Hypothalamus (tissue), 51 donors: Measurements from ENCODE around the gene ADAMTS7.
"Not testable (repeated sequence)": the region's sequence is repeated elsewhere in the genome, so short reads cannot be mapped to it uniquely, and the experiment has no call there.

ENCODE experiments used
- DNase-seq, 51 donors: peaks; one replicate each; lab custom pipeline; 2025; lab: John Stamatoyannopoulos, UW

Gene ADAMTS7

DNA sequence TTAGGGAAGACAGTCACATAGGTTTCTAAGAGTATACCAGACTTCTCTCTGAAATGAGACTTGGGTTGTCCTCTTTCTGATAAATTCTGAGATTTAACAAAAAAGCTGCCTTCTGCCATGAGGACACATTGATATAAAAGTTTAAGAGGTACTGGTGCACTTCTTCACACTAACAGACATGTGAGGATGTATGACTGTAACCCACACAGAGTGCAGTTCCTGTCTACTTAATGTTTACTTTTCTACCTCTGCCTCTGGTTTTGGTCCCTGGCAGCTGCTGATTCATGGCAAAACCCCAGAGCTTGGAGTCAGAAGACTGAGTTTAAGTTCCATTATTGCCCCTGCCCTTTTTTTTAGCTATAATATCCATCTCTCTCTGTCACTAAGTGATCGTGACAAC, 82.8 kb downstream of the ADAMTS7 start:
- DNase-seq: not testable (repeated sequence)

DNA sequence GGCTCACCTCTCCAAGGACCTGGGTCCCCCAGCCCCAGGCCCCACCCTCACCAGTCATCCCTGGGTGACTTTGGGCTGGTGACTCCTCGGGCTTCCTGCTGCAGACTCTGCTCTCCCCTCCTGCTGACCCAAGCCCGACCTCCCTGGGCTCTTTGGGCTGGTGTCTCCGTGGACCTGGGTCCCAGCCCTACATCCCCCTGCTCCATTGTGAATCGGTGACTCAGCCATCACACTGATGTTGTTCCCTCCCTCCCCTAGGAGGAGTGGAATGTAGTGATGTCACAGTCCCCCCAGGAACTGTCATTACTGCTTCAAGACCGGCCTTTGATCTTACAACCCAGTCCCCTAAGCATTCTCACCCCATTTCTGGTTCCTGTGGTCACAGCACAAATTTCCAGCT, 83.7 kb downstream of the ADAMTS7 start:
- DNase-seq: no peak

DNA sequence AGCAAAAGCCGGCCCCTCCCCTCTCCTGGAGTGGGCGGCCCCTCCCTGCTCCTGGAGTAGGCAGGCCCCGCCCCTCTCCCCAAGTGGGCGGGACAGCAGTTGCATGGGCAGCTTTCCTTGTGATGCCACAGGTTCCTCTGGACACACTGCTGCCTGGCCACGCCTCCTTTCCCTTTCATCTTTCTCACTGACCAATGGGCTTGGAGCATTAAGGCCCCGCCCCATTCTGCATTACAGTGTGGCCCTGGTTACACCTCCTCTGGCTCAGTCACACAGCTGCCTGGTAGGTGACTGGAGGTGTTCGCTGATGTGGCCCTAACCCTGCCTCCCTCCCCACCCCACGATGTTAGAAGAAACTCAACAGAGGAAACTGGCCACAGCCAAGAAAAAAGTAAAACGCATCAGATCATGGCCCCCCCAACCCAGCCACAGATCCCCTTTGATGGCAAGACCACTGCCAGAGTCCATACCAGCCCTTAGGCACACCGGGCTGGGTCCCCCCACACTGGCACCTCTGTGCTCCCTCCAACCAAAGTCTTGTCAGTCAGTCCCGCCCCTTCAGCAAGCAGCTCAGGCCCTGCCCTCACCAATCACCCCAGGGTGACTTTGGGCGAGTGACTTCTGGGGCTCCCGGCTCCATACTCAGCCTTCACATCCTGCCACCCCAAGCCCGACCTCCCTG, 84.3 kb downstream of the ADAMTS7 start:
- no peak for DNase-seq

DNA sequence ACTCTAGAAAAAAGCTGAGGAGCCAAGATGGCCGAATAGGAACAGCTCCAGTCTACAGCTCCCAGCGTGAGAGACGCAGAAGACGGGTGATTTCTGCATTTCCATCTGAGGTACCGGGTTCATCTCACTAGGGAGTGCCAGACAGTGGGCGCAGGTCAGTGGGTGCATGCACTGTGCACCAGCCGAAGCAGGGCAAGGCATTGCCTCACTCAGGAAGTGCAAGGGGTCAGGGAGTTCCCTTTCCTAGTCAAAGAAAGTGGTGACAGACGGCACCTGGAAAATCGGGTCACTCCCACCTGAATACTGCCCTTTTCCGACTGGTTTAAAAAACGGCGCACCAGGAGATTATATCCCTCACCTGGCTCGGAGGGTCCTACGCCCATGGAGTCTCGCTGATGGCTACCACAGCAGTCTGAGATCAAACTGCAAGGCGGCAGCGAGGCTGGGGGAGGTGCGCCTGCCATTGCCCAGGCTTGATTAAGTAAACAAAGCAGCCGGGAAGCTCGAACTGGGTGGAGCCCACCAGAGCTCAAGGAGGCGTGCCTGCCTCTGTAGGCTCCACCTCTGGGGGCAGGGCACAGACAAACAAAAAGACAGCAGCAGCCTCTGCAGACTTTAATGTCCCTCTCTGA, 91.3 kb downstream of the ADAMTS7 start:
- not testable (repeated sequence) for DNase-seq

DNA sequence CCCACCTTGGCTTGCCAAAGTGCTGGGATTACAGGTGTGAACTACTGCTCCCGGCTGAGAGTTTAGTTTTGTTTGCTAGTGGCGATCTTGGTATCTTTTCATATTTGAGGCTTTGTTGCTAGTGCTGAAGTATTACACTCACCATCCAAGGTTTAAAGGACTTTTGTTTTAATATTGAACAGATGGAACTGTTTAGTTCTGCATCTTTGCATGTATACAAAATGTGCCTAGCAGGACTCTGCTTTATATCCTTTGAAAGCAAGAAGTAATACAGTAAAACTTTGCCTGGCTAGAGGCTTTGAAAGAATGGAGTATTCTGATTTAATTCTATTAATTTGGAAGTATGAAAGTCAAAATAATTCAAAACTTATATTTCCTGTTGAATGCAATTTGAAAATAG, 92.4 kb downstream of the ADAMTS7 start:
- no peak for DNase-seq

DNA sequence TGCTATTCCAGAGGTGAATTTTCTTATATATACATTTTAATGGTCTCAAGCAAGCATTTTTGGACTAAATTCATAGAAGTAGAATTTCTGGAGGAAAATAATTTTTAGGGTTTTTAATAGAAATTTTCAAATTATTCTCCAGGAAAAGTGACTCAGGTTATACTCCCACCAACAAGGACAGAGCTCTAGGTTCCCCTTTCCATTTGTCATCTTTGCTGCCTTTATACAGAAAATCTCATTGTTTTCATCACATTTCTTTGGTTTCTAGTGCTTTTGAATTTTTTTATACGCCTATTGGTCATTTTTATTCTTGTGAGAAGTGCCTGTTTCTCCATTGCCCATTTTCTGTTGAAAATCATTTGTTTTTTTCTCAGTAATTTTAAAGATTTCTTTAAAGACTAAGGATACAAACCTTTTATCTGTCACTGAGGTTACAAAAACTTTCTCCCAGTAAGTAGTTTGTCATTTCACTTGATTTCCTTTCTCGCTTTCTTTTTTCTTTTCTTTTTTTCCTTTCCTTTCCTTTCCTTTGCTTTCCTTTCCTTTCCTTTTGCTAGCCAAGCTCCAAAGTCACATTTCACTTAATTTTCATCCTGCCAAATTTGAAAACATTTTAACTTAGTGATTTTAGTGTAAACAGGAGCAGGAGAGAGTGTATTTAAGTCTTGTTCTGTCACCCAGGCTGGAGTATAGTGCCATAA, 93.2 kb downstream of the ADAMTS7 start:
- no peak for DNase-seq

DNA sequence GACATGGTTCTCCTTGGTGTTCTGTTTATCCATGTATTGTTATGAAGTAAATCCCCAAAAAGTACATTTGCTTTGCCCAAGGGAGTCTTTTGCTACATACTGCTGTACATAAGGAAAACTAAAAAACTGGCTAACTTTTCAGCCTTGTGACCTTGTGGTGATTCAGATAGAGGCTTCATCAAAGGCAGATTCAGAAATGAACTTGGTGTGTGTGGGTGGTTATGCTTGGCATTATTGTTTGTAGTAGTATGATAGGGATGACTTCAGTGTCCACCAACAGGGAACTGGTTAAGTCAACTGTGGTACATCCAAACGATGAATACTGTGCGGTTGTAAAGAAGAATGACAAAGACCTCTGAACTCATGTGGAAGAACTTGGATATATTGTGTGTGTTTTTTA, 94.6 kb downstream of the ADAMTS7 start:
- DNase-seq: no peak

DNA sequence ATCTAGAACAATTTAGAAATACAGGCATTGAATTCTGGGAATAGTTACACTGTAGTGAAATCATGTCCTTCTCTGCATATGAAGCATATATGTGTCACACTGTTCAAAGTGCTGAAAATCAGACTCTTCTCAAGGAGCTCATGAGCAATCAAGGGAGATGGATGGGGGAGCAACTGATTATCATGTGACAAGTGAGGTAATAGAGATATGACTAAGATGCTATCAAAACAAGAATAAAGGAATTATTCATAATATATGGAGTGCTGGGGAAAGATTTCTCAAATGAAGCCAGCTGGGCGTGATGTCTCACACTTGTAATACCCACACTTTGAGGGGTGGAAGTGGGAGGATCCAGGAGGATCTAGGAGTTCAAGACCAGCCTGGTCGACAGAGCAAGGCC, 95.3 kb downstream of the ADAMTS7 start:
- DNase-seq: no peak

DNA sequence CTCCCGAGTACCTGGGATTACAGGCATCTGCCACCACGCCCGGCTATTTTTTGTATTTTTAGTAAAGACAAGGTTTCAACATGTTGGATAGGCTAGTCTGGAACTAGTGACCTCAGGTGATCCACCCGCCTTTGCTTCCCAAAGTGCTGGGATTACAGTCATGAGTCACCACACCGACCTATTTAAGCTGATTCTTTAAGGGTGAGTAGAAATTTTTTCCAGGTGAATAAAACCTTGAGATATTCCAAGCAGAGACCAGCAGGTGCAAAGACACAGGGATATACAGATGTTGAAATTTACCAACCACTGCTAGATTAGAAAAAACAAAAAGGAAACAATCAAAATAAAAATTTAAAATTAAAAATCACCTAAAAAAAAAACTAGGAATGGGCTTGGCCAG, 95.8 kb downstream of the ADAMTS7 start:
- DNase-seq: no peak

DNA sequence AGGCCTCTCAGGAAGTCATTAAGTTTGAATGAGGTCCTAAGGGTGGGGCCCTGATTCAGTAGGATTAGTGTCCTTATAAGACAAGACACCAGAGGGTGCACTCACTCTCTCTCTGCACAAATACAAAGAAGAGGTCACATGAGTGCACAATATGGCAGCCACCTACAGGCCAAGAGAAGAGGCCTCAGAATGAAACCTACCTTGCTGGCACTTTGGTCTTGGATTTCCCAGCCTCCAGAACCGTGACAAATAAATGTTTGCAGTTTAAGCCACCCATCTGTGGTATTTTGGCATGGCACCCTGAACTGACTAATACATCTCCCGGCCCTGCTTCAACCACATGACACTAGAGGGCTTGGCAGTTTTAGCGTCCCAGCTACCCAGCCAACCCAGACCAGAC, 96.4 kb downstream of the ADAMTS7 start:
- DNase-seq: no peak

DNA sequence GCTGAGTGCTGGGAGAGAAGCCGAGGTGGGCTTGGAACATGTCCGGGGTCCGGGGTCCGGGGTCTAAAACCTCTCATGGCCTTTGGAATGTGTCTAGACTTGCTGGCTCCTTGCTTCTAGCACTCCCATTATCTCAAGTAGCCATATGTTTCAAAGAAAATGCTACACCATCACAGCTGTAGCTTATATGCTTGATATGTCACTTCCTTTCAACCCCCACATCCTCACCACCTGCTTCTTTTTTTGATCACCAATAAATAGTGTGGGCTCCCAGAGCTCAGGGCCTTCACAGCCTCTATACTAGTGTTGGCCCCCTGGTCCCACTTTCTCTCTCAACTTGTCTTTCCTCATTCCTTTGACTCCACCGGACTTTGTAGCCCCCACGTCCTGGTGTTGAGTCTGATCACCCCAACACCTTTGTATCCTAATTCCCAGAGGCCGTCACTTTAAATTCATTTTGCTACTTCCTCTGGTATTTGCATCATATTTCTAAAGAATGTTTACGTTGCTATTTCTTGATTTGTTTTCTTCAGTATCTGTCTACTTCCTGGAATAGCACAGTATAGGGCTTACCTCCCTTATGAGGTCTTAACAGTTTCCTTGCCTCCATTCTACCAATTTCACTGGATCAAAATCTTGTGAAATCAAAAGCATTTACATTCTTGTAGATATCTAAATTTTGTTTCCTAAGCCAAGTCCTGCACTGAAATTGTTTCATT, 98.3 kb downstream of the ADAMTS7 start:
- no peak for DNase-seq

DNA sequence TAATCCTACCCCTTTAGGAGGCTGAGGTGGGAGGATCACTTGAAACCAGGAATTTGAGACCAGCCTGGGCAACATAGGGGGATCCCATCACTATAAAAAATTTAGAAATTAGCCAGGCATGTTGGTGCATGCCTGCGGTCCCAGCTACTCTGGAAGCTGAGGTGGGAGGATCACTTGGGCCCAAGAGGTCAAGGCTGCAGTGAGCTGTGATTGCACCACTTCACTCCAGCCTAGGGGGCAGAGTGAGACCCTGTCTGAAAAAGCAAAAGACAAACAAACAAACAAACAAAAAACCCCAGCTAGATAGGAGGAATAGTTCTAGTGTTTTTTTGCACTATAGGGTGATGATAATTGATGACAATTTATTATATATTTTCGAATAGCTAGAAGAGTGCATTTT, 99.6 kb downstream of the ADAMTS7 start:
- DNase-seq: no peak

DNA sequence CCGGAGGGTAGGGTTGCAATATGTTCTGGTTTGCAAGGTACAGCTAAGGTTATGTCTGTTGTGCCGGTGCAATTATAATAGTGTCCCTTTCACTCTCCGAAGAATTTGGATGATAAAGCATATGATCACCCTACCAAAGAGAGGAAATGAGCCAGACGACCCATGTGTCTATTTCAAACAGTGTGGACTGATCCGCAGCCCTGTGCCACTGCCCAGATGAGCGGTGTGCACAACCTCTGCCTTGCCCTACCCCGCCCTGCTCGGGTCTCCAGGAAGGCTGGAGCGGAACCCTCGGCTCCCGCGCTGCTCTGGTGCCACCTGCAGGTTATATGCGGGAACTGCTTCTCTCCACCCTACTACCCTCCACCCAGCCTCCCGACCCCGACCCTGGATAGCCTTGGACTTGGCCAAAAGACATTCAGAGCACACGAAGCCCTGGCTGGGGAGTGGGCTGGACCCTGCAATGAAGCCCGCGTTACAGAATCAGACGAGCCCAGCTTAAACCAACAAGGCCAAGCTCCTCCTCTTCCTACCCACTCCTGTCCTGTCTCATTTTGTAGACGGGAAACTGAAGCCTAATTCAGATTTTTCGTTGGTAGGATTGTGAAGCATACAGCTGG, 101.9 kb downstream of the ADAMTS7 start:
- DNase-seq: peak in 42 of 51 donors; percentile 3 to 72 (median 32)
